Pancreas (tissue), 10 donors: Measurements from ENCODE around the gene ZFAND3. TPM values are rescaled to one million over a fixed set of nuclear protein-coding genes. Genes with fewer than 3 reads are reported as not detected.
"Not testable (repeated sequence)": the region's sequence is repeated elsewhere in the genome, so short reads cannot be mapped to it uniquely, and the experiment has no call there.

Experiments
- ATAC-seq, 4 donors: fragments of 200-7000 bp; cut with Tn5 transposase; one replicate each; pipeline versions ENCODE4 v1.8.0 to v1.9.1; 2020; ENCODE audit warnings: mild to moderate bottlenecking in 4 of 4, moderate library complexity in 4 of 4
- DNase-seq, 6 donors: peaks; one replicate each; pipeline ENCODE4 v3.0.0-alpha.2; 2020
- FAIRE-seq: peaks from 2 replicates; lab custom pipeline; 2012; peaks lifted over from hg19 to GRCh38; lab: Jason Lieb, UNC
- H3K27ac ChIP-seq, 4 donors: fragments of 200-600 bp; sonication (generic); 1 replicate in 3 of 4; 2 replicates in 1 of 4; pipeline versions ENCODE4 v1.5.0 to v1.8.0; 2020
- H3K27me3 ChIP-seq, 4 donors: fragments of 200-600 bp; one replicate each; pipeline ENCODE4 v1.8.0; 2021
- H3K36me3 ChIP-seq, 3 donors: fragments of 200-600 bp; sonication (generic) in 1 of 3; one replicate each; pipeline versions ENCODE4 v1.5.0 to v1.8.0; 2020 to 2021
- H3K4me1 ChIP-seq, 3 donors: fragments of 200-600 bp; one replicate each; pipeline ENCODE4 v1.8.0; 2021
- H3K4me3 ChIP-seq, 4 donors: fragments of 200-600 bp; sonication (generic) in 2 of 4; one replicate each; pipeline versions ENCODE4 v1.5.0 to v1.8.0; 2020 to 2021
- H3K9me3 ChIP-seq, 4 donors: fragments of 200-600 bp; one replicate each; pipeline ENCODE4 v1.8.0; 2021
- whole genome bisulfite sequencing, 2 donors: extraction: QIAGEN DNeasy Blood & Tissue Kit; methylation state at CpG; one replicate each; pipeline ENCODE4 v1.1.7; 2013; 5-methylcytosine and 5-hydroxymethylcytosine counted together
- intact Hi-C, 3 donors: fragments of 100-400 bp; cut with DNase I; formaldehyde crosslinking; loops; one replicate each; pipeline versions ENCODE4 v1.11.1 to v1.14.2; 2022
- polyA plus RNA-seq, 2 donors: library from polyadenylated mRNA; stranded (reverse); fragments of 200-250 nt; gene quantifications; one replicate each; pipeline ENCODE4 v1.2.3, GENCODE V29; 2013
- total RNA-seq, 6 donors: library from RNA; stranded (reverse); fragmentation: NEBNext Ultra II Directional in 4 of 6; extraction: Animal tissue kit (Norgen Biotek cat#: 25700) in 4 of 6; gene quantifications; one replicate each; pipeline versions ENCODE4 v1.2.1 to v1.2.4, GENCODE V29; 2021 to 2023
- TF ChIP-seq, protein P1 (sequence below), 4 donors: fragments of 200-600 bp; sonication (generic) in 3 of 4; IDR thresholded peaks; one replicate each; pipeline versions ENCODE4 v1.5.0 to v1.8.0; 2021; ENCODE audit warnings: antibody characterized with exemption in 4 of 4
- donor health status: healthy with polysubstance abuse.
- donor health status: DM: no; HTN: no; CAD: no; lungs with moderate emphysema.
- donor health status: DM: no; HTN: no; CAD: no.
- donor health status: control.
- donor health status: control.
- donor health status: Bipolar disorder and iron deficiency.
- donor health status: DM: yes; HTN: yes; CAD: no.
- donor health status: DM: no; HTN: no; CAD: no.
- donor health status: DM: no; HTN: no; CAD: no.
- donor health status: DM: yes; HTN: yes; CAD: no.

The ZFAND3 gene
- total and polyA plus RNA-seq, 8 donors: 13.1 to 49.8 (median 31.8) TPM

DNA sequence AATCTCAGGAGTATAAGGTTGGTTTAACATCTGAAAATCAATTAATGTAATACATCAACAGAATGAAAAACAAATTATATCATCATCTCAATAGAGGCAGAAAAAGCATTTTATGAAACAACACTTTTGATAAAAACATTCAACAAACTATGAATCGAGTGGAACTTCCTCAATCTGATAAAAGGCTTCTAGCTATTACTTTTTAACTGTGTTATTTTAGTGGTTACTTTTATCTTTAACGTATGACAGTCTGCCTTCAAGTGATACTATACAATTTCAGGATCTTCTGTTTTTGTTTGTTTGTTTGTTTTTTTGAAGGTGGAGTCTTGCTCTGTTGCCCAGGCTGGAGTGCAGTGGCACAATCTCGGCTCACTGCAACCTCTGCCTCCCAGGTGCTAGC lies 73.7 kb downstream of the ZFAND3 start:
- no peak for ATAC-seq
- Histone ChIP-seq H3K27ac (no peak overlapping the region), H3K27me3 (no peaks in the 10 kb centered on the region), H3K9me3 (no peaks in the 10 kb centered on the region), H3K4me1 (peaks cover 0 to 8% (median 6%) of the 10 kb centered on the region in 3 donors), H3K4me3 (no peak overlapping the region), H3K36me3 (no peaks in the 10 kb centered on the region)
- no peak for DNase-seq
- 91 to 93% methylated on average over 3 of the region's 3 CpGs for WGBS, 2 donors
- FAIRE-seq: no peak
- TF ChIP-seq, protein P1, sequence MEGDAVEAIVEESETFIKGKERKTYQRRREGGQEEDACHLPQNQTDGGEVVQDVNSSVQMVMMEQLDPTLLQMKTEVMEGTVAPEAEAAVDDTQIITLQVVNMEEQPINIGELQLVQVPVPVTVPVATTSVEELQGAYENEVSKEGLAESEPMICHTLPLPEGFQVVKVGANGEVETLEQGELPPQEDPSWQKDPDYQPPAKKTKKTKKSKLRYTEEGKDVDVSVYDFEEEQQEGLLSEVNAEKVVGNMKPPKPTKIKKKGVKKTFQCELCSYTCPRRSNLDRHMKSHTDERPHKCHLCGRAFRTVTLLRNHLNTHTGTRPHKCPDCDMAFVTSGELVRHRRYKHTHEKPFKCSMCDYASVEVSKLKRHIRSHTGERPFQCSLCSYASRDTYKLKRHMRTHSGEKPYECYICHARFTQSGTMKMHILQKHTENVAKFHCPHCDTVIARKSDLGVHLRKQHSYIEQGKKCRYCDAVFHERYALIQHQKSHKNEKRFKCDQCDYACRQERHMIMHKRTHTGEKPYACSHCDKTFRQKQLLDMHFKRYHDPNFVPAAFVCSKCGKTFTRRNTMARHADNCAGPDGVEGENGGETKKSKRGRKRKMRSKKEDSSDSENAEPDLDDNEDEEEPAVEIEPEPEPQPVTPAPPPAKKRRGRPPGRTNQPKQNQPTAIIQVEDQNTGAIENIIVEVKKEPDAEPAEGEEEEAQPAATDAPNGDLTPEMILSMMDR (IDR thresholded peaks at IDR 0.05): no peak
- intact Hi-C loops: no loop called here

DNA sequence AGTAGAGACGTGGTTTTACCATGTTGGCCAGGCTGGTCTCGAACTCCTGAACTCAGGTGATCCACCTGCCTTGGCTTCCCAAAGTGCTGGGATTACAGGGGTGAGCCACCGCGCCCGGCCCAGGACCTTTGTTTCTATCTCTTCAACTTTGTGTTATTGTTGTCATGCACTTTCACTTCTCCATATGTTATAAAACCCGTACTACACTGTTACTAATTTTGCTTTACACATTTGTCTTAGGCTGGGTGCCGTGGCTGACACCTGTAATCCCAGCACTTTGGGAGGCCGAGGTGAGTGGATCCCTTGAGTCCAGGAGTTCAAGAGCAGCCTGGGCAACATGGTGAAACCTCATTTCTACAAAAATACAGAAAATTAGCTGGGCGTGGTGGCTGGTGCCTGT lies 74.2 kb downstream of the ZFAND3 start:
- H3K4me1 ChIP-seq, ATAC-seq, H3K4me3 ChIP-seq, H3K9me3 ChIP-seq, FAIRE-seq, H3K36me3 ChIP-seq, H3K27me3 ChIP-seq, DNase-seq, intact Hi-C loops, H3K27ac ChIP-seq: not testable (repeated sequence)
- WGBS, 2 donors: 91 to 97% methylated on average over 9 of the region's 9 CpGs

DNA sequence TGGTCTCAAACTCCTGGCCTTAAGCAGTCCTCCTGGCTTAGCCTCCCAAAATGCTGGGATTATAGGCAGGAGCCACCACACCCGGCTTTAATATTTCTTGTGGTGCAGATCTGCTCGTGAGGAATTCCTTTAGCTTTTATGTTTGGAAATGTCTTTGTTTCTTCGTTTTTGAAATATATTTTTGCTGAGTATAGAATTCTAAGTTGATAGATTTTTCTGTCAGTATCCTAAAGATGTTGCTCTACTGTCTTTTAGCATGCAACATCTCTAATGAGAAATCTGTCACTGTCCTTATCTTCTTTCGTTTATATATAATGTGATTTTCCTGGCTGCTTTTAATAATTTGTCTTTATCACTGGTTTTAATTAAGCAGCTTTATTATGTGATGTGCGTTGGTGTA lies 75.1 kb downstream of the ZFAND3 start:
- 96 to 97% methylated on average over 5 of the region's 5 CpGs for WGBS, 2 donors
- Histone ChIP-seq H3K36me3 (no peaks in the 10 kb centered on the region), H3K27me3 (no peaks in the 10 kb centered on the region), H3K27ac (no peak overlapping the region), H3K9me3 (no peaks in the 10 kb centered on the region), H3K4me1 (peaks cover 0 to 6% (median 0%) of the 10 kb centered on the region in 3 donors), H3K4me3 (no peak overlapping the region)
- ATAC-seq: no peak
- TF ChIP-seq, protein P1 (IDR thresholded peaks at IDR 0.05): no peak
- intact Hi-C loops: no loop called here
- DNase-seq: no peak
- FAIRE-seq: no peak

DNA sequence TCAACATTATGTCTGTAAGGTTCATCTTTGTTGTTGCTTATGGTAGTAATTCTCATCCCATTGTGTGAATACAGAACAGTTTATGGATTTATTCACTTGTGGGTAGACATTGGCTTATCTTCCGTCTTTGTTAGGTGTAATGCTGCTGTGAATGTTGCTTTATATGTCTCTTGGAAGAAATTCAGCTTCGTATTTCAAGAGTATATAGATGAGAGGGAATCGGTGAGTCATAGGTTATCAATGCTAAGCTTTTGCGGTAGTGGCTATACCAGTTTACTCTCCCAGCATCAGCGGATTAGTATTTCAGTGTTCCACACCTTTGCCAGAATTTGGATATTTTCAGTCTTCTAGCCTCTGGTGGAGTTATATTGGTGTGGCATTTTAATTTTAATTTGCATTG lies 77.8 kb downstream of the ZFAND3 start:
- no peak for DNase-seq
- Histone ChIP-seq H3K4me3 (no peak overlapping the region), H3K9me3 (no peaks in the 10 kb centered on the region), H3K36me3 (no peaks in the 10 kb centered on the region), H3K4me1 (no peaks in the 10 kb centered on the region), H3K27ac (no peak overlapping the region), H3K27me3 (no peaks in the 10 kb centered on the region)
- TF ChIP-seq, protein P1 (IDR thresholded peaks at IDR 0.05): no peak
- ATAC-seq: no peak
- FAIRE-seq: no peak
- intact Hi-C loops: no loop called here
- 77 to 92% methylated on average over 5 of the region's 5 CpGs for WGBS, 2 donors

DNA sequence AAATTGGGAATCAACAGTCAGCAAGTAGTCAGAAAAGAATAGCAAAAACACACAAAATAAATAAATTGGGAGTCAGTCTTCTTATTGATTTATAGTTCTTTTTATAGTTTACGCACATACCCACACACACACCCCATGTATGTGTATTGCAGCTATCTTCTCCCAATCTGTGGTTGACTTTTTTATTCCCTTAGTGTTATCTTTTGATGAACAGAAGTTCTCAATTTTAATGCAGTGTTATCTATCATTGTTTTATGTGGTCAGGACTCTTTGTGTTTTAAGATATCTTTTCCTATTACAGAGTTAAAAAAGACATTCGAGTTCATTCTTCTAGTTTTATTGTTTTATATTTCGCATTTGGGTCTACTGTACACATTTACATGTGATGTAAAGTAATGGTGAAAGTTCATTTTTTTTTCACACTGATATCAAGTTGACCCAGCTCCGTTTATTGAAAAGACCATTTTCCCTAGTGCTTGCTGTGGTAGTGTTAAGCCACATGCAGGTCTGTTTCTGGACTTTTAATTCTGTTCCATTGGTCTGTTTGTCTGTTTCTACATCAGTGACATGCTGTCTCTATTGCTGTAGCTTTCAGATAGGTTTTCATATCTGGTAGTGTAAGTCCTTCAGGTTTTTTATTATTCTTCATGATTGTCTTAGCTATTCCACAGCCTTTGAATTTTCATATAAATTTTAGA lies 78.4 kb downstream of the ZFAND3 start:
- TF ChIP-seq, protein P1 (IDR thresholded peaks at IDR 0.05): no peak
- intact Hi-C loops: no loop called here
- H3K27ac ChIP-seq: no peak overlapping the region
- 93 to 96% methylated on average over 4 of the region's 4 CpGs for WGBS, 2 donors
- no peak for ATAC-seq
- no peak for DNase-seq
- no peaks in the 10 kb centered on the region for H3K9me3 ChIP-seq
- FAIRE-seq: no peak
- no peaks in the 10 kb centered on the region for H3K27me3 ChIP-seq
- H3K4me3 ChIP-seq: no peak overlapping the region
- H3K4me1 ChIP-seq: no peaks in the 10 kb centered on the region
- H3K36me3 ChIP-seq: no peaks in the 10 kb centered on the region
